Measurements from ENCODE around the gene TP53BP2.
"Not testable (repeated sequence)": the region's sequence is repeated elsewhere in the genome, so short reads cannot be mapped to it uniquely, and the experiment has no call there.

Gene TP53BP2, protein sequence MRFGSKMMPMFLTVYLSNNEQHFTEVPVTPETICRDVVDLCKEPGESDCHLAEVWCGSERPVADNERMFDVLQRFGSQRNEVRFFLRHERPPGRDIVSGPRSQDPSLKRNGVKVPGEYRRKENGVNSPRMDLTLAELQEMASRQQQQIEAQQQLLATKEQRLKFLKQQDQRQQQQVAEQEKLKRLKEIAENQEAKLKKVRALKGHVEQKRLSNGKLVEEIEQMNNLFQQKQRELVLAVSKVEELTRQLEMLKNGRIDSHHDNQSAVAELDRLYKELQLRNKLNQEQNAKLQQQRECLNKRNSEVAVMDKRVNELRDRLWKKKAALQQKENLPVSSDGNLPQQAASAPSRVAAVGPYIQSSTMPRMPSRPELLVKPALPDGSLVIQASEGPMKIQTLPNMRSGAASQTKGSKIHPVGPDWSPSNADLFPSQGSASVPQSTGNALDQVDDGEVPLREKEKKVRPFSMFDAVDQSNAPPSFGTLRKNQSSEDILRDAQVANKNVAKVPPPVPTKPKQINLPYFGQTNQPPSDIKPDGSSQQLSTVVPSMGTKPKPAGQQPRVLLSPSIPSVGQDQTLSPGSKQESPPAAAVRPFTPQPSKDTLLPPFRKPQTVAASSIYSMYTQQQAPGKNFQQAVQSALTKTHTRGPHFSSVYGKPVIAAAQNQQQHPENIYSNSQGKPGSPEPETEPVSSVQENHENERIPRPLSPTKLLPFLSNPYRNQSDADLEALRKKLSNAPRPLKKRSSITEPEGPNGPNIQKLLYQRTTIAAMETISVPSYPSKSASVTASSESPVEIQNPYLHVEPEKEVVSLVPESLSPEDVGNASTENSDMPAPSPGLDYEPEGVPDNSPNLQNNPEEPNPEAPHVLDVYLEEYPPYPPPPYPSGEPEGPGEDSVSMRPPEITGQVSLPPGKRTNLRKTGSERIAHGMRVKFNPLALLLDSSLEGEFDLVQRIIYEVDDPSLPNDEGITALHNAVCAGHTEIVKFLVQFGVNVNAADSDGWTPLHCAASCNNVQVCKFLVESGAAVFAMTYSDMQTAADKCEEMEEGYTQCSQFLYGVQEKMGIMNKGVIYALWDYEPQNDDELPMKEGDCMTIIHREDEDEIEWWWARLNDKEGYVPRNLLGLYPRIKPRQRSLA

DNA sequence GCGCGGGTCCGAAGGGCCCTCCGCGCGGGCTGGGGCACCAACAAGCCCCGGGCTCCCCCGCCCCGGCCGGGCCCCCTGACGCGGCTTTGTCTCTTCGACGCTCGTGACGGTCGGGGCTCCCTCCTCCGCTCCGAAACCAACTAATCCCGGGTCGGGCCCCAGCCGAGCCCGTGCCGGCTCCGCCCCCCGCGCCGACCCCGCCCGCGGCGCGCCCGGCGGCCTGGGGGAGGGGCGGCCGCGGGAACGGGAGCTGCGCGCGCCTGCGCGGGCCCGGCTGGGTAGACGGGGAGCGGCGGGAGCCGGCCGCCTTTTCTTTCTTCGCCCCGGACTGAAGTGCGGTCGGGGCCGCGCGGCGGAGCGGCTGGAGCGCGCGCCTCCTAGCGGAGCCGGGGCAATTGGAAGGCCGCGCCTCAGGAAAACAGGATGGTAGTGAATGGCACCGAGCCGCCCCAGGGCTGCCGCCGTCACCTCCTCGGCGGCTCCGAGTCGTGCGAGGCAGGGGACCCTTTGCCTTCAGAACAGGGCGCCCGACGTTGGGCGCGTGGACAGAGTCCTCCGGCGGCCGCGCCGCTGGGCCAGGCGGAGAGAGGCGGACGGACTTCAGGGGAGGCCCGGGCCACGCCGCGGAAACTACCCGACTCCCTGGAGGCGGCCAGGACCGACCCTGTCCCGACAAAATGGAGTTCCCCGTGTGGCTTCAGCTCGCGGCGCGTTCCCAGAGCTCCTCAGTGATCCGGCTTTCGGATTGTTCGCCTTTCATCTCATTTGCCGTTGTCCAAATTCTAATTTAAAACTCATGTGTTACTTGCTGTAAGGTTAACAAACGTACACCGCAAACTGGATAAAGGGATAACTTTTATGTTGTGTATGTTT lies at the start of gene TP53BP2:
TP53BP2 (minus strand) TSS at position 138 of the 873 bp plus-strand sequence. CDS start 267 bp downstream, outside the sequence.
- Mint-ChIP-seq H3K9me3 (no peaks in the 10 kb centered on the region), H3K4me3 (peak within 1 kb of the TSS; percentile 91), H3K36me3 (peaks cover 17% of the 10 kb centered on the region), H3K4me1 (peaks cover 34% of the 10 kb centered on the region), H3K27ac (peak within 1 kb of the TSS; percentile 98)
- ATAC-seq: peak; percentile 83
- peak; percentile 83 to 89 for DNase-seq (ENCODE audit: low spot score in 2 of 2)

DNA sequence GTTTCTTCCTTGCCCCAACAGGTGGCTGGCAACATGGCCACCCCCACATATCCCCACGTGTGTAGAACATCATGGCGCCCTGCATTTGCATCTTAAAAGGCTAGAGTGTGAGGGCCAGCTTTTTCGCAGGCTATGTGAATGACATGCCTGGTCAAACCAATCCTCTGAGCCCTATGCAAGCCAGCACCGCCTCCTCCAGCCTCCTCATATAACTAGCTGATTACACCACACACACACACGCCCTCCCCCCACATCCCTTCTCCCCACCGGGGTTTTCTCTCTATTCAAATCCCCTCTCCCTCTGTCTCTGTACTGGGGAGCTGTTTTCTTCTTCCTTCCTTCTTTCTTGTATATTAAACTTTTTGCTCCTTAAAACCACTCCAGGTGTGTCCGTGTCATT lies 44.7 kb upstream of the TP53BP2 start:
- H3K27ac Mint-ChIP-seq; H3K9me3 Mint-ChIP-seq; H3K4me3 Mint-ChIP-seq; H3K36me3 Mint-ChIP-seq; DNase-seq (ENCODE audit: low spot score in 2 of 2); ATAC-seq; H3K4me1 Mint-ChIP-seq: not testable (repeated sequence)

DNA sequence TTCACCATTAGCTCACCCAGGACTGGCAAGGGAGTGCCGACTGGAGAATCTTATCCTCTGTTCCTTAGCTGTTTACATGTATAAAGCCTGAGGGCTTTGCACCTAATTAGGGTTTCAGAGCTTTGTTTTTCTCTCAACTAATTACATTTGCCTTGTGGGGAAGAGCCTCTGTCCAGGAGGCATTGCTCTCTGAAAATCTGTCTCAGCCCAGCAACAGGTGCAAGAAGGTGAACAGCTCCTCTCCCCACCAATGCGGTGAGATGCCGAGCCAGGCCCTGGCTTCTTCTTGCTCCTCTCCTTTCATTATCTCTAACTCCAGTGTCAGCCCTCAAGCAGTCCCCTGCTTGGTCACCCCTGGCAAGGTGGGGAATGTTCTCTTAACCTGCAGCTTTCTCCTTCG lies 43.6 kb upstream of the TP53BP2 start:
- H3K4me3 Mint-ChIP-seq; H3K36me3 Mint-ChIP-seq; ATAC-seq; H3K27ac Mint-ChIP-seq; H3K9me3 Mint-ChIP-seq; DNase-seq (ENCODE audit: low spot score in 2 of 2); H3K4me1 Mint-ChIP-seq: not testable (repeated sequence)

DNA sequence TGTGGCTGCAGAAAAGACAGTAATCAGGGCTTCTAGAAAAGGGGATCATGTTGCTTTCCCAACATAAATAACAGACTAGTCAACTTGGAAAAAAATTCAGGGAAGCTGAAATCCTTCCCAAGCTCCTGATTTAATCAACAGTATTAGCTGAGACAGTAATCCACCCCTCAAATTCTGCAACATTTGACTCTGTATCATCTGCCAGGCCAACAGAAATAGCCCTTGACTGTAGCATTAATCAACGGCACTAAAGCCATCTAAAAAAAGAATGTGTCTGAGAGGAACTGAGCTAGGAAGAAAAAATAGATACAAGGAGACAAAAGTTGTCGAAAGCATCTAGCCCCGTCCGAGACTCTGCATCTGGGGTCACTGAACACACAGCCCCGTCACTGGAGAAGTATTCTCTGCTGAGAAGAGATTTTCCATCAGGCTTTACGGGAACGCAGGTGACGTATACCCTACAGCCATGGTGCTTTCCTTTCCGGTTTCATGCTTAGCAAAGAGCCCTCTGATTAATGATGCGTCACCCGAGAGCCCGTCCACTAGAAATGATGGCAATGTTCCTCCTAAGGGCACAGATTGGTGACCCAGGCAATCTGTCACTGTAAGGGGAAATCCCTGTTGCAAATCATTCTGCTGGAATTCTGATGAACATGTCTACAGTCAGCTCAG lies 42.1 kb upstream of the TP53BP2 start:
- peak; percentile 57 for ATAC-seq
- Mint-ChIP-seq H3K9me3 (no peaks in the 10 kb centered on the region), H3K36me3 (no peaks in the 10 kb centered on the region), H3K4me3 (no peak overlapping the region), H3K4me1 (no peaks in the 10 kb centered on the region), H3K27ac (no peak overlapping the region)
- no peak for DNase-seq (ENCODE audit: low spot score in 2 of 2)

DNA sequence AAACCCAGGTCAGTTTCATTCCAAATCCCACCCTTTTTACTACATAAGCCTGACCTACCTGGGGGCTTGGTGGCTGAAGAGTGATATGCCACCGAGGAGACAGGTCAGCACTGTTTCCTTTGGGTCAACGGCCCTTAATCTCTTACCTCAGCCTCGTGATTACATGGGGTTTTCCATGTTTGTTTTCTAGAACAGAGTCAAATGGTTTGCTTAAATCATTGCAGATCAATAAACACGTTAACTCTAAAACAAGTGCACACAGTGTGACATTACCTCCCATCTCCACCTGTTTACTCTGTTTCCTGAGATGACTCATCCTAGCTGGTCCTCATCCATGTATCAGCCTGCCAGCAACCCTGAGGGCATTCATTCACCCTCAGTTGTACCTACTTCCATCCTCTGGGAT lies 40.8 kb upstream of the TP53BP2 start:
- no peaks in the 10 kb centered on the region for H3K36me3 Mint-ChIP-seq
- DNase-seq (ENCODE audit: low spot score in 2 of 2): no peak
- ATAC-seq: no peak
- no peak overlapping the region for H3K27ac Mint-ChIP-seq
- H3K4me1 Mint-ChIP-seq: no peaks in the 10 kb centered on the region
- H3K4me3 Mint-ChIP-seq: no peak overlapping the region
- no peaks in the 10 kb centered on the region for H3K9me3 Mint-ChIP-seq

DNA sequence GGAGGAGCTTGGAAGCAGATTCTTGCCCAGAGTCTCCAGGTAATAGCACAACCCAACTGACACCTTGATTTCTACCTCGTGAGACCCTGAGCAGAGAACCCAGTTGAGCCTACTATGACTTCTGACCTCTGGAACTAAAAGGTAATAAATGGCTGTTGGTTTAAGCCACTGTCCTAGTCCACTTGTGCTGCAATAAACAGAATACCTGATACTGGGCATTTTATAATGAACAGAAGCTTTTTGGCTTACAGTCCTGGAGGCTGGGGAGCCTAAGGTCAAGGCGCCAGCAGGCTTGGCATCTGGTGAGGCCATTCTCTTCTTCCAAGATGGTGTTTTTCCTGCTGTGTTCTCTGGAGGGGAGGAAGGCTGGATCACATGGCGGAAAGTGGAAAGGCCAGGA lies 39.9 kb upstream of the TP53BP2 start:
- H3K4me1 Mint-ChIP-seq: no peaks in the 10 kb centered on the region
- no peaks in the 10 kb centered on the region for H3K36me3 Mint-ChIP-seq
- H3K9me3 Mint-ChIP-seq: no peaks in the 10 kb centered on the region
- H3K27ac Mint-ChIP-seq: no peak overlapping the region
- no peak for ATAC-seq
- DNase-seq (ENCODE audit: low spot score in 2 of 2): no peak
- H3K4me3 Mint-ChIP-seq: no peak overlapping the region

DNA sequence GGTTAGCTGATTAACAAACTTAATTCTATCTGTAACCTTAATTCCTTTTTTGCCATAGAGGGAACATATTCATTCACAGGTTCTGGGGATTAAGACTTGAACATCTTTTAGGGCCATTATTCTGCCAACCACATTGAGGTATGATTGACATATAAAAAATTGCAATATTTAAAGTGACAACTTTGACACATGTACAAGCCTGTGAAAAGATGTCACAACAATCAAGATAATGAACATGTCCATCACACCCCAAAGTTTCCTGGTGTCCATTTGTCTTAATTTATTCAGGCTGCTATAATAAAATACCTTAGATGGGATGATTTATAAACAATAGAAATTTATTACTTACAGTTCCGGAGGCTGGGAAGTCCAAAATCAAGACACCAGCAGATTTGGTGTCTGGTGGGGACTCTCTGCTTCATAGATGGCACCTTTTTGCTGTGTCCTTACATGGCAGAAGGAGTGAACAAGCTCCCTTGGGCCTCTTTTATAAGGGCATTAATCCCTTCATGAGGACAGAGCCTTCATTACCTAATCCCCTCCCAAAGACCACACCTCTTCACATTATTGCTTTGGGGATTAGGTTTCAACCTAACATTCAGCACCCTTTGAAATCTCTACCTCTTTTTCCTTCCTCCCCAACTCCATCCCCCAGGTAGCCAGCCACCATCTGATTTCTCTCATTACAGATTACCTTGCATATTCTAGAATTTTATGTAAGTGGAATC lies 33.0 kb upstream of the TP53BP2 start:
- H3K27ac Mint-ChIP-seq: no peak overlapping the region
- no peaks in the 10 kb centered on the region for H3K9me3 Mint-ChIP-seq
- no peaks in the 10 kb centered on the region for H3K4me1 Mint-ChIP-seq
- ATAC-seq (no peak), DNase-seq (ENCODE audit: low spot score in 2 of 2) (no peak)
- no peaks in the 10 kb centered on the region for H3K36me3 Mint-ChIP-seq
- H3K4me3 Mint-ChIP-seq: no peak overlapping the region

DNA sequence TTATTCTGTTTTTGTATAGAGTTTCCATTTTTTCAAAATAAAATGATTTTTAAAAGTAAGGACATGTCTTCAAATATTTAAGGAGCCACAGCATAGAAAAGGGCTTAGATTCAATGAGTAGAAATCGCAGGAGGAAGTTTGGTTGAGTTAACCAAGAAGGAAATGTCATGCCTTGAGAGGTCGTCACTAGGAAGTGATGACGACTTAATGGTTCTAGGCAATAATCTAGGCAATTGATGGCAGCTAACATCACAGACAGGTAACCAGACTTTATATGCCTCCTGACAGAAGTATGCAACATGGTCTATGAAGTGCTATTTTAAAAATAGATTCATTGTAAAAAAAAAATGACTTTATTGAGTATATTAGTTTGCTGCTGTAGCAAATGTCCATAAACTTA lies 32.1 kb upstream of the TP53BP2 start:
- H3K27ac Mint-ChIP-seq: no peak overlapping the region
- H3K4me3 Mint-ChIP-seq: no peak overlapping the region
- H3K9me3 Mint-ChIP-seq: no peaks in the 10 kb centered on the region
- H3K36me3 Mint-ChIP-seq: no peaks in the 10 kb centered on the region
- H3K4me1 Mint-ChIP-seq: no peaks in the 10 kb centered on the region
- ATAC-seq (no peak), DNase-seq (ENCODE audit: low spot score in 2 of 2) (no peak)

DNA sequence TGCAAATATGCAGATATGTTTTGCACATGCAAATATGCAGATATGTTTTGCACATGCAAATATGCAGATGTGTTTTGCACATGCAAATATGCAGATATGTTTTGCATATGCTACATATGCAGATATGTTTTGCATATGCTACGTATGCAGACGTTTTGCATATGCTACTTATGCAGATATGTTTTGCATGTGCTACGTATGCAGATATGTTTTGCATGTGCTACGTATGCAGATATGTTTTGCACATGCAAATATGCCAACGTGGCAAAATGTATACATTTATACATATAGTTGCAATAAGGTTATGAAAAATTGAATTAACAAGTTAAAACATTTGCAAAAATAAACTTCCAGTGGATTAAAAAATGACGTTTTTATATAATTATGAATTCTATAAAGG lies 30.8 kb upstream of the TP53BP2 start:
- ATAC-seq (no peak), DNase-seq (ENCODE audit: low spot score in 2 of 2) (no peak)
- H3K4me1 Mint-ChIP-seq: no peaks in the 10 kb centered on the region
- H3K36me3 Mint-ChIP-seq: no peaks in the 10 kb centered on the region
- no peak overlapping the region for H3K4me3 Mint-ChIP-seq
- no peaks in the 10 kb centered on the region for H3K9me3 Mint-ChIP-seq
- no peak overlapping the region for H3K27ac Mint-ChIP-seq

DNA sequence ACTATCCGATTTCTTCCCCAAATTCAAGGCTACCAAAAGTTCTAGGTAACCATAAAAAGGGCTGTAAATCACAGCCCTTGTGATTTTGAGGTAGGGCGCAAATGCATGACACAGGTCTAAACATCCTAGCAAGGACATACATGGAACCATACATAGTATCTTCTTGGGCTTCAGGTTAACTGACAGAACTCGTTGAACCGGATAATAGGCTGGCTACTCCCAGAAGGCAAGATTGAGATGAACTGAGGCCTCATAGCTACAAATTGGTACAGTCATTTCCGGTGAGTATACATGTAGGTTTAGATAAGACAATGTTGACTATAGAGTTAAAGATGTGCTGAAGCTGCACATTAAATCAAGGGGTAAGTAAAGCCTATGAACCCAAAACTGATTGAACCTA lies 27.3 kb upstream of the TP53BP2 start:
- DNase-seq (ENCODE audit: low spot score in 2 of 2): no peak
- Mint-ChIP-seq H3K27ac (no peak overlapping the region), H3K9me3 (no peaks in the 10 kb centered on the region), H3K4me1 (no peaks in the 10 kb centered on the region), H3K4me3 (no peak overlapping the region), H3K36me3 (no peaks in the 10 kb centered on the region)
- no peak for ATAC-seq

DNA sequence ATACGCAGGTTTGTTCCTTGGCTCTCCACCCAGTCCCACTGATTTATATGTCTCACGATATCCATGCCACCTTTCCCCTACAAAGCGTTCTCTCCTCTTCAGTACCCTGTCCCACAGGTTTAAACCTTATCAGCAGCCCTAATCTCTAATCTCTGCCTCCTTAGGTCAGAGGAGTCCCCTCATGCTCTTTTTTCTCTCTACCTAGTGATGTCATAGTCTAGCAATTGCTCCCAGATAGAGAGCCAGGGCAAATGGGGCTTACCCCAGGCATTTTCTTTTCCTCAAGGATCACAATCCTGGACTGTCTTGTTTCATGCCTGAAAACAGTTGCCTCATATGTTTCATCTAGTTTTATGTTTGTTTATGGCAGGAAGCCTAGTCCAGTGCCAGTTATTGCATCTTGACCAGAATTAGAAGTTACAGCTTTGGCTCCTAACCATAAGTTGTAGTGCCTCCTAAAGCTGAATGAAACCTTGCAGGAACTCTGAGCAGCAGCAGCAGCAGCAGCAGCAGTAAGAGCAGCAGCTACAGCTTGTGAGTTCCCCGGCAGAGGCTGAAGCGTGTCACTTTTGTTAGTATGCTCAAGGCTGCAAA lies 26.7 kb upstream of the TP53BP2 start:
- ATAC-seq: no peak
- Mint-ChIP-seq H3K4me3 (no peak overlapping the region), H3K9me3 (no peaks in the 10 kb centered on the region), H3K4me1 (no peaks in the 10 kb centered on the region), H3K27ac (no peak overlapping the region), H3K36me3 (no peaks in the 10 kb centered on the region)
- DNase-seq (ENCODE audit: low spot score in 2 of 2): no peak

DNA sequence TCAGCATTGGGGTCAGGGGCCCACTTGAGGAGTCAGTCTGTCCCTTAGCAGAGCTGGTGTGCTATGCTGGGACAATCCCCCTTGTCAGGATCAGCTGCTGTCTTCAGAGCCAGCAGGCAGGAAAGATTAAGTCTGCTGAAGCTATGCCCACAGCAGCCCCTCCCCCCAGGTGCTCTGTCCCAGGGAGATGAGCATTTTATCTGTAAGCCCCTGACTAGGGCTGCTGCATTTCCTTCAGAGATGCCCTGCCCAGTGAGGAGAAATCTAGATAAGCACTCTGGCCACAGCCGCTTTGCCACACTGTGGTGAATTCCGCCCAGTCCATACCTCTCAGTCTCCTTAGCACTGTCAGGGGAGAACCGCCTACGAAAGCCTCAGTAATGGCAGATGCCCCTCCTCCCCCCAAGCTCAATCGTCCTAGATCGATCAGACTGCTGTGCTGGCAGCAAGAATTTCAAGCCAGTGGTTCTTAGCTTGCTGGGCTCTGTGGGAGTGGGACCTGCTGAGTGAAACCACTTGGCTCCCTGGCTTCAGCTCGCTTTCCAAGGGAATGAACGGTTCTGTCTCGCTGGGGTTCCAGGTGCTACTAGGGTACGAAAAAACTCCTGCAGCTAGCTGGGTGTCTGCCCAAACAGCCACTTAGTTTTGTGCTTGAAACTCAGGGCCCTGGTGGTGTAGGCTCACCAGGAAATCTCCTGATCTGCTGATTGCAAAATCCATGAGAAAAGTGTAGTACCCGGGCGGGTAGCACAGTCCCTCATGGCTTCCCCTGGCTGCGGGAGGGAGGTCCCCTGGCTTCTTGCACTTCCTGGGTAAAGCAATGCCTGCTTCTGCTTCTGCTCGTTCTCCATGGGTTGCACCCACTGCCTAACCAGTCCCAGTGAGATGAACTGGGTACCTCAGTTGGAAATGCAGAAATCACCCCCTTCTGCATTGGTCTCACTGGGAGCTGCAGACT lies 25.1 kb upstream of the TP53BP2 start:
- Mint-ChIP-seq H3K27ac (no peak overlapping the region), H3K9me3 (no peaks in the 10 kb centered on the region), H3K4me1 (no peaks in the 10 kb centered on the region), H3K4me3 (no peak overlapping the region), H3K36me3 (no peaks in the 10 kb centered on the region)
- DNase-seq (ENCODE audit: low spot score in 2 of 2) (no peak), ATAC-seq (no peak)

All from stimulated activated effector memory CD8-positive, alpha-beta T cell treated with anti-CD3 and anti-CD28 coated beads, Interleukin-12 subunit alpha, Interleukin-12 subunit beta, amount 100 ng/mL, for 72 hours (primary cell).